Nucleus accumbens (tissue), 56 donors: ENCODE measurements around the gene AQP6.

ENCODE experiments used
- DNase-seq, 56 donors: peaks; one replicate each; lab custom pipeline; 2025; lab: John Stamatoyannopoulos, UW

The AQP6 gene

GRCh38 chr12:50024805-50025186, 52.0 kb downstream of the AQP6 start:
- DNase-seq = no peak

DNA sequence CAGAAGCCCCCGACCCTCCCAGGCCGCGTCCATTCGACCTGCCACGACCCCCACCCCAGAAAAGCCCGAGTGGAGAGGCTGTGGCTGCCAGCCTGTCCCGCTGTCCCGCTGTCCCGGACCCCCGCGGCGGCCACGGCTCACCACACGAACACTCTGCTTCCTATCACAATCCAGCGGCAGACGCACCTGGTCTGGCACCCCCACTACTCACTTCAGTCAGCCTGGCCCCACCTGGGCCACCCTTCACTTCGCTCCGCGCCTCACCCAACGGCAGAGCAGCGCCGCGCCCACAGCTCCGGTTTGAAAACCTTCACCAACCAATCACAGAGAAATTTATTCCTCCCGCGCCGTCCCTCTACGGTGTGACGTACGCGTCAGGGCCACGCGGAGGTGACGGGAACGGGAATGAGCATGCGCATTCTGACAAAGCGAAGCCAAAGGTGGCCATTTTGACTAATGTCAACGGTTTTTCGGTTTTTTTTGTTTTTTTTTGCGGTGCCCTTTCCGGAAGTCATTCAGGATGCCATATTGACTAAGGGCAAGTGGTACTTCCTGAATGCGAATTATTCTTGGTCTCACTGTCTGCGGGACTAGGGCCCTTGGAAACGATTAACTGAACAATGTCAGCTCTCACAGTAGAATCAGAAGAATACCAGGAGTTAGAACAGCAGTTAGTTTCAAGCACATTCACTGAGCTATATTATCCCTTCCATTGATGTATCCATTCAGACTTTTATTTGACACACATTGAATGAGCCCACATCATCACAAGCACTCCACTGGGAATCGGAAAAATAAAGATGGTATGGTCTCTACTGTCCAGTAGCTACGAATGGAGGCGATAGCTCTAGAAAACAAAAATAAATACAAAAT, 52.7 kb downstream of the AQP6 start, which contains the start of gene RACGAP1:
RACGAP1 (minus strand) TSS at position 308 of the 873 bp plus-strand sequence. CDS start 8,779 bp downstream, outside the sequence.
- peak in 55 of 56 donors; percentile 38 to 96 (median 88) for DNase-seq

DNA sequence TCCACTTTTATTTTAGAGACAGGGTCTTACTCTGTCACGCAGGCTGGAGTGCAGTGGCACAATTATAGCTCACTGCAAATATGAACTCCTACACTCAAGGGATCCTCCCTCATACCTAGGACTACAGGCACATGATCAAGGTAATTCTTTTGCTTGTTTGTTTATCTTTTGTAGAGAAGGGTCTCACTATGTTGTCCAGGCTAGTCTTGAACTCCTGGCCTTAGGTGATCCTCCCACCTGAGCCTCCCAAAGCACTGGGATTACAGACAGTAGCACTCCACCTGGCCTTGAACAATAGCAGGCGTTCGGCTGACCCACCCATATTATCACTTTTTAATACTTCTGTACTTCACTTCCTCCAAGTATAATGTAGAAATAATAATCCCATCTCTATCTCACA, 53.9 kb downstream of the AQP6 start:
- DNase-seq = no peak
